HEK293 (cell line): Measurements from ENCODE around the gene ROR2.
A peak's percentile ranks its signal among the peaks of the same experiment; 100 is the strongest.

Experiments
- CTCF ChIA-PET: fragments of 350-600 bp; formaldehyde crosslinking; extraction: SDS; loops from one replicate; lab custom pipeline; 2021; ENCODE audit warnings: antibody characterized with exemption; lab: Yijun Ruan, JAX
- POLR2A ChIA-PET: fragments of 300-600 bp; formaldehyde crosslinking; extraction: SDS; loops from one replicate; lab custom pipeline; 2020; ENCODE audit warnings: antibody characterized with exemption, inconsistent platforms; lab: Yijun Ruan, JAX
- H3K27ac ChIP-seq: fragments of 200-500 bp; sonication (Bioruptor generic); 2 replicates; pipeline ENCODE4 v1.5.1; 2014; ENCODE audit warnings: low read depth, low read length, control low read depth, inconsistent platforms; ENCODE audit errors: extremely low read depth
- H3K36me3 ChIP-seq, 2 experiments: fragments of 200-500 bp in 1 of 2; sonication (Bioruptor generic) in 1 of 2; 1 replicate in 1 of 2; 2 replicates in 1 of 2; pipeline ENCODE4 v1.5.1; 2014 to 2017; ENCODE audit warnings: inconsistent platforms in 2 of 2, low read length in 2 of 2; ENCODE audit not compliant: control insufficient read depth in 2 of 2, insufficient read depth in 1 of 2
- H3K4me1 ChIP-seq: fragments of 200-500 bp; sonication (Bioruptor generic); 2 replicates; pipeline ENCODE4 v1.5.1; 2014; ENCODE audit warnings: mild to moderate bottlenecking, low read length, inconsistent platforms; ENCODE audit not compliant: control insufficient read depth, insufficient read depth
- H3K4me3 ChIP-seq: 2 replicates; pipeline ENCODE4 v1.5.1; 2011; ENCODE audit warnings: low read depth, mild to moderate bottlenecking, control low read depth, low read length, moderate library complexity
- H3K9me3 ChIP-seq: fragments of 200-500 bp; sonication (Bioruptor generic); 2 replicates; pipeline ENCODE4 v1.5.1; 2014; ENCODE audit warnings: low read depth, low read length, inconsistent platforms; ENCODE audit not compliant: control insufficient read depth, insufficient read depth
- GFI1B ChIP-seq: fragments of 450-650 bp; formaldehyde crosslinking; IDR thresholded peaks from 2 replicates; pipeline ENCODE4 v1.5.1; 2016; ENCODE audit warnings: missing biosample characterization, missing genetic modification characterization
- GLIS1 ChIP-seq: fragments of 450-650 bp; formaldehyde crosslinking; IDR thresholded peaks from 2 replicates; pipeline ENCODE4 v1.5.1; 2016; ENCODE audit warnings: missing biosample characterization, missing genetic modification characterization
- HOXA7 ChIP-seq: sonication (generic); formaldehyde crosslinking; IDR thresholded peaks from 2 replicates; pipeline ENCODE4 v1.8.1; 2022; ENCODE audit warnings: missing genetic modification reagents, borderline replicate concordance
- HOXD13 ChIP-seq: sonication (generic); formaldehyde crosslinking; IDR thresholded peaks from 2 replicates; pipeline ENCODE4 v1.8.0; 2022; ENCODE audit warnings: missing genetic modification reagents, borderline replicate concordance
- KLF10 ChIP-seq: fragments of 450-650 bp; IDR thresholded peaks from 2 replicates; pipeline ENCODE4 v1.5.1; 2018; ENCODE audit warnings: missing biosample characterization, mild to moderate bottlenecking, missing genetic modification characterization
- OSR2 ChIP-seq: fragments of 450-650 bp; formaldehyde crosslinking; IDR thresholded peaks from 2 replicates; pipeline ENCODE4 v1.5.1; 2016; ENCODE audit warnings: missing biosample characterization, missing genetic modification characterization
- RBAK ChIP-seq: fragments of 450-650 bp; formaldehyde crosslinking; IDR thresholded peaks from 2 replicates; pipeline ENCODE4 v1.5.1; 2016; ENCODE audit warnings: missing biosample characterization, missing genetic modification characterization
- REPIN1 ChIP-seq: fragments of 450-650 bp; formaldehyde crosslinking; IDR thresholded peaks from 2 replicates; pipeline ENCODE4 v1.5.1; 2017; ENCODE audit warnings: missing biosample characterization, missing genetic modification characterization, low read depth
- SETDB1 ChIP-seq: IDR thresholded peaks from one replicate; pipeline ENCODE4 v1.6.1; 2017; ENCODE audit warnings: mild to moderate bottlenecking, low read length, moderate library complexity, mixed read lengths; ENCODE audit not compliant: insufficient read length
- ZBTB1 ChIP-seq: fragments of 450-650 bp; formaldehyde crosslinking; IDR thresholded peaks from 2 replicates; pipeline ENCODE4 v1.5.1; 2016; ENCODE audit warnings: missing biosample characterization, missing genetic modification characterization
- ZFP37 ChIP-seq: fragments of 450-650 bp; formaldehyde crosslinking; IDR thresholded peaks from 2 replicates; pipeline ENCODE4 v1.5.1; 2016; ENCODE audit warnings: missing biosample characterization, missing genetic modification characterization
- ZIC2 ChIP-seq: fragments of 450-650 bp; formaldehyde crosslinking; IDR thresholded peaks from 2 replicates; pipeline ENCODE4 v1.5.1; 2016; ENCODE audit warnings: missing biosample characterization, missing genetic modification characterization
- ZNF133 ChIP-seq: fragments of 450-650 bp; formaldehyde crosslinking; IDR thresholded peaks from 2 replicates; pipeline ENCODE4 v1.5.1; 2016; ENCODE audit warnings: missing biosample characterization, missing genetic modification characterization
- ZNF175 ChIP-seq: fragments of 450-650 bp; formaldehyde crosslinking; IDR thresholded peaks from 2 replicates; pipeline ENCODE4 v1.5.1; 2016; ENCODE audit warnings: missing biosample characterization, missing genetic modification characterization
- ZNF433 ChIP-seq: fragments of 450-650 bp; formaldehyde crosslinking; IDR thresholded peaks from 2 replicates; pipeline ENCODE4 v1.5.1; 2016; ENCODE audit warnings: missing biosample characterization, missing genetic modification characterization, low read depth
- ZNF596 ChIP-seq: fragments of 450-650 bp; IDR thresholded peaks from 2 replicates; pipeline ENCODE4 v1.5.0; 2018; ENCODE audit warnings: missing biosample characterization, mild to moderate bottlenecking, missing genetic modification characterization, moderate library complexity
- ZNF768 ChIP-seq: fragments of 450-650 bp; formaldehyde crosslinking; IDR thresholded peaks from 2 replicates; pipeline ENCODE4 v1.5.1; 2018; ENCODE audit warnings: missing biosample characterization, mild to moderate bottlenecking, missing genetic modification characterization
- ZNF776 ChIP-seq: fragments of 450-650 bp; formaldehyde crosslinking; IDR thresholded peaks from 2 replicates; pipeline ENCODE4 v1.5.0; 2017; ENCODE audit warnings: missing biosample characterization, missing genetic modification characterization, borderline replicate concordance
- ZNF785 ChIP-seq: fragments of 450-650 bp; formaldehyde crosslinking; IDR thresholded peaks from 2 replicates; pipeline ENCODE4 v1.5.1; 2016; ENCODE audit warnings: missing biosample characterization, missing genetic modification characterization
- ZSCAN23 ChIP-seq: fragments of 450-650 bp; formaldehyde crosslinking; IDR thresholded peaks from 2 replicates; pipeline ENCODE4 v1.5.1; 2016; ENCODE audit warnings: missing biosample characterization, missing genetic modification characterization
- TF ChIP-seq, protein P1 (sequence below): fragments of 450-650 bp; formaldehyde crosslinking; IDR thresholded peaks from 2 replicates; pipeline ENCODE4 v1.5.1; 2016; ENCODE audit warnings: missing biosample characterization, missing genetic modification characterization

Gene ROR2

DNA sequence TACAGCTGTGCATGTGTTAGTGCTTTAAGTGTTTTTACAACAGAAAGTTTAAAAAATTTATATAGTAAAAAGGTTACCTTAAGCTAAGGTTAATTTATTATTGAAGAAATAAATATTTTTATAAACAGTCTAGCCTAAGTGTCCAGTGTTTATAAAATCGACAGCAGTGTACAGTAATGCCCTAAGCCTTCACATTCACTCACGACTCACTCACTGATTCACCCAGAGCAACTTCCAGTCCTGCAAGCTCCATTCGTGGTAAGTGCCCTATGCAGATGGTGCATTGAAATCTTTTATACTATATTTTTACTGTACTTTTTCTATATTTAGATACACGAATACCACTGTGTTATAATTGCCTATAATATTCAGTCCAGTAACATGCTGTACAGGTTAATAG, 159.1 kb downstream of the ROR2 start:
- ChIA-PET CTCF (interaction anchor here (0.6 to 1.6 kb wide), 7 partner anchors 15 to 350 kb away, joined by 3 to 12 read pairs (median 3); partner anchors contain the start of gene ROR2), POLR2A (no interaction called here)
- no peaks in the 10 kb centered on the region for H3K36me3 ChIP-seq
- TF ChIP-seq REPIN1: no peak
- TF ChIP-seq ZSCAN23 (tag by site-specific recombination): no peak
- no peak for TF ChIP-seq ZFP37
- no peak for TF ChIP-seq ZNF433 (tag by site-specific recombination)
- no peak for TF ChIP-seq RBAK (tag by site-specific recombination)
- TF ChIP-seq ZNF785 (tag by site-specific recombination): no peak
- no peak for TF ChIP-seq HOXA7
- no peak for TF ChIP-seq OSR2 (tag by site-specific recombination)
- no peak overlapping the region for H3K27ac ChIP-seq
- peaks cover 5% of the 10 kb centered on the region for H3K4me1 ChIP-seq
- no peak overlapping the region for H3K4me3 ChIP-seq
- no peaks in the 10 kb centered on the region for H3K9me3 ChIP-seq

DNA sequence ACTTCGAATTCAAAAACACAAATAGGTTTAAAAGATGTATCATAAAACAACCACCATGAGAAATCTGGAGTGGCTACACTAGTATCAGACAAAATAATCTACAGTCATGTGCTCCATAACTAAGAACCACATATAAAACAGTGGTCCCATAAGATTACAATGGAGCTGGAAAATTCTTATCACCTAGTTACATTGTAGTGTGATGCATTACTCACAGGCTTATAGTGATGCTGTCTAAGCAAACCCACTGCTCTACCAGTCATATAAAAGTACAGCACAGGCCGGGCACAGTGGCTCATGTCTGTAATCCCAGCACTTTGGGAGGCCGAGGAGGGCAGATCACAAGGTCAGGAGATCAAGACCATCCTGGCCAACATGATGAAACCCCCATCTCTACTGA, 160.1 kb downstream of the ROR2 start:
- ChIA-PET POLR2A (no interaction called here), CTCF (interaction anchor here (1.0 to 1.6 kb wide), 3 partner anchors 14 to 189 kb away, joined by 3 to 8 read pairs (median 5); partner anchors contain the start of gene ROR2)
- Histone ChIP-seq H3K27ac (no peak overlapping the region), H3K4me1 (no peaks in the 10 kb centered on the region), H3K36me3 (no peaks in the 10 kb centered on the region), H3K4me3 (no peak overlapping the region), H3K9me3 (no peaks in the 10 kb centered on the region)
- TF ChIP-seq ZNF596 (tag by site-specific recombination) (no peak), ZNF175 (no peak), ZNF768 (tag by site-specific recombination) (no peak), ZBTB1 (tag by site-specific recombination) (no peak), OSR2 (tag by site-specific recombination) (no peak), ZNF776 (no peak), SETDB1 (peak; percentile 15), HOXD13 (CRISPR knock-in tag) (no peak)

DNA sequence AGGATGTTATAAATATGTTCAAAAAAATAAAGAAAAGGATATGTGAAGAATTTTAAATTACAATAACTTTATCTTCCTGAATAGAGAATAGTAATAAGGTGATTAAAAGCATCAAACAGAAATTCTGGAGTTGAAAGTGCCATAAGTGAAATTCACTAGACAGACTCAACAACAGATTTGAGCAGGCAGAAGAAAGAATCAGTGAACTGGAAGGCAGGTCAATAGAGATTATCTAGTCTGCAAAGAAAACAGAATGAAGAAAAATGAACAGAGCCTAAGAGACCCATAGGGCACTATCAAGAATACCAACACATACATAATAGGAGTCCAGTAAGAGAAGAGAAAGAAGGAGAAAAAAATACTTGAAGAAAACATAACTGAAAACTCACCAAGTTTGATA, 162.1 kb downstream of the ROR2 start:
- TF ChIP-seq, protein P1, sequence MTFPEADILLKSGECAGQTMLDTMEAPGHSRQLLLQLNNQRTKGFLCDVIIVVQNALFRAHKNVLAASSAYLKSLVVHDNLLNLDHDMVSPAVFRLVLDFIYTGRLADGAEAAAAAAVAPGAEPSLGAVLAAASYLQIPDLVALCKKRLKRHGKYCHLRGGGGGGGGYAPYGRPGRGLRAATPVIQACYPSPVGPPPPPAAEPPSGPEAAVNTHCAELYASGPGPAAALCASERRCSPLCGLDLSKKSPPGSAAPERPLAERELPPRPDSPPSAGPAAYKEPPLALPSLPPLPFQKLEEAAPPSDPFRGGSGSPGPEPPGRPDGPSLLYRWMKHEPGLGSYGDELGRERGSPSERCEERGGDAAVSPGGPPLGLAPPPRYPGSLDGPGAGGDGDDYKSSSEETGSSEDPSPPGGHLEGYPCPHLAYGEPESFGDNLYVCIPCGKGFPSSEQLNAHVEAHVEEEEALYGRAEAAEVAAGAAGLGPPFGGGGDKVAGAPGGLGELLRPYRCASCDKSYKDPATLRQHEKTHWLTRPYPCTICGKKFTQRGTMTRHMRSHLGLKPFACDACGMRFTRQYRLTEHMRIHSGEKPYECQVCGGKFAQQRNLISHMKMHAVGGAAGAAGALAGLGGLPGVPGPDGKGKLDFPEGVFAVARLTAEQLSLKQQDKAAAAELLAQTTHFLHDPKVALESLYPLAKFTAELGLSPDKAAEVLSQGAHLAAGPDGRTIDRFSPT: no peak
- TF ChIP-seq ZNF133 (peak; percentile 76), KLF10 (tag by site-specific recombination) (no peak)
- TF ChIP-seq, all 188 proteins: peak for 1
- Histone ChIP-seq H3K27ac (no peak overlapping the region), H3K4me1 (no peaks in the 10 kb centered on the region), H3K36me3 (no peaks in the 10 kb centered on the region), H3K4me3 (no peak overlapping the region), H3K9me3 (no peaks in the 10 kb centered on the region)
- ChIA-PET POLR2A (no interaction called here), CTCF (interaction anchor here (2.0 kb wide), 1 partner anchor 13 kb away, joined by 5 read pairs; no protein-coding TSS in a partner anchor)

DNA sequence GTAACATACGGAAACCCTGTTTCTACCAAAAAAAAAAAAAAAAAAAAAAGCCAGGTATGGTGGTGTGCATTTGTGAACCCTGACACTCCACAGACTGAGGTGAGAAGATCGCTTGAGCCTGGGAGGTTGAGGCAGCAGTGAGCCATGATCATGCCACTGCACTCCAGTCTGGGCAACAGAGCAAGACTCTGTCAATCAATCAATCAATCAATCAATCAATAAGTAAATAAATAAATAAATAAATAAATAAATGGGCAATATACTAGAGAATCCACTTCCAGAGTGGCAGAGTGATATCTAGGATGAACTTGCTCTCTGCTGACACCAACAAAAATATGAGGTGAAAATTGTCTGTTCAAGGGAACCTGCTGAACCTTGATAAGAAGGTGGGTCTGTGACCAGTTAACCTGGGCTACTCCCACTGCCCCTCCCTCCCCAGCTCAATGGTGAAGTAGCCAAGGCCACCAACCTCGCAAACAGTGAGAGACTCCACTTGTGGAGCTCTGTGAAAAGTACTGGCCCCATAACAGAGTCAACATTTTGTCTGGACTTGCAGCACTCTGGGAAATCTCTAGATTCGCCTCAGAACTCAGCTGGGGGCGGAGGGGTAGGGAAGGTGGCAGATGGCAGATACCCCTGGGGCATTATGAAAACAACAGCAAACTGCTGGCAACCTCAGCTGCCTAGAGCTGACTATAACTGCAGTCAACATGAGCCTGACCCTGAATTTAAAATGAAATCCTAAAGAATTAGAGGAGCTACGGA, 163.7 kb downstream of the ROR2 start:
- no peaks in the 10 kb centered on the region for H3K36me3 ChIP-seq
- TF ChIP-seq GLIS1 (peak; percentile 52), ZIC2 (tag by site-specific recombination) (peak; percentile 73), GFI1B (tag by site-specific recombination) (no peak)
- CTCF ChIA-PET: interaction anchor here (0.7 to 2.0 kb wide), 3 partner anchors 11 to 417 kb away, joined by 3 to 6 read pairs (median 5); no protein-coding TSS in a partner anchor
- H3K9me3 ChIP-seq: no peaks in the 10 kb centered on the region
- H3K4me3 ChIP-seq: no peak overlapping the region
- no peaks in the 10 kb centered on the region for H3K4me1 ChIP-seq
- H3K27ac ChIP-seq: no peak overlapping the region
- POLR2A ChIA-PET: no interaction called here
